Skin of body (tissue), 2 donors: ENCODE data around the gene RGS6. TPM values are rescaled to one million over a fixed set of nuclear protein-coding genes. Genes with fewer than 3 reads are reported as not detected.

Source experiments
- DNase-seq: peaks from one replicate; lab custom pipeline; 2025; lab: John Stamatoyannopoulos, UW
- total RNA-seq: library from RNA; depleted of rRNA; stranded (reverse); fragments of >200 nt; gene quantifications from one replicate; pipeline ENCODE4 v1.2.3, GENCODE V29; 2014

Gene RGS6
- total RNA-seq, 1 donor from 2014 or later = 3.9 TPM

DNA sequence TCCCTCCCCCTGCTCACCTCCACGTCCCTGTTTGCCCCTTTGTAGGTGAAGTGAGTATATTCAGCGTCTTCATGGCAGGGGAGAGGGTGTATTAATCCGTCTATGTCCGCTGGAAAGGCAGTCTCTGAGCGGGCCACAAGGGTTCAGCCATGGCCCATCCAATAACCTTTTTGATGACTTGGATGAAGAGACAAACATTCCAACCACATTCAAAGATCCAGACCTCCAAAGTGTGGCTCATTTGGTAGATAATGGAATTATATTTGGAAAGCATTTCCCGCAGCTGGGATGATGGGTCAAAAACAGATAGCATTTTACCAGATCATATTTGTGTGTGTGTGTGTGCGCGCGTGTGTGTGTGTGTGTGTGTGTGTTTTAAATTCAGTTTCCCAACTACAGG, 615.8 kb downstream of the RGS6 start:
- no peak for DNase-seq

DNA sequence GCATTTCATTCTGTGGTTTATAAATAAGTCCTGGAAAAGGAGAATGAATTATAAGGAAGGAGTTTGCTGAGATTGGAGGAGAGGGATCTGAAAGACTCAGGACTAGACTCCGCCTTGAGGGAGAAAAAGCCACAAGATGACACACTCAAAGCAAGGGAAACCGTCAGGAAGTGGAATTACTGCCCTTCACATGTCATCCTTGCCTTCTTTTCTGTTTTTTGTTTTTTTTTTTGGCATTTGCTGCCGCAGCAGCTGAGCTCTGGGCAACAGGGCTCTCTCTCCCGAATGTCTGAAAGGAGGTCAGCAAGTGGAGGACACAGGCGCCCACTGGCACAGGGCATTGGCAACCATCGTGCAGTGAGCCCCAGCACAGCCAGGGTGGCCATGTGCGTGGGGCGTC, 616.8 kb downstream of the RGS6 start:
- DNase-seq = no peak

DNA sequence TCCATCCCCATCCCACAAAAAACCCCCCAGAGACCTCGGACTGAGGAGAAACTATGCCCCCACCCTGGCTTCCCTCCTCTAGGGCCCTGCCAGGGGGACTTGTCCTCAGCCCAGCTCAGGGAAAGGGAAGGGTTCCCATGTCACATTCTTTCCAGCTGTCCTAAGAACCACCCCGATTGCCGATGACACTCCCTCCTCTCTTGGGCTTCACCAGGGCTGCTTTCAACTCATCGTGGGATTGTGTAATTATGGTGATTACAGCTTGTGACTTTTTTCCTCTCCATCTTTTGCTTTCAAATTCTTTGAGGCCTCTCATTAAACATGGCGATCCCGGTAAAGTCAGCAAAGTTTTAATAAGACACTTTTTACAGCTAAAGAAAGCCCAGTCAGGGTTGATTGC, 617.6 kb downstream of the RGS6 start:
- no peak for DNase-seq

DNA sequence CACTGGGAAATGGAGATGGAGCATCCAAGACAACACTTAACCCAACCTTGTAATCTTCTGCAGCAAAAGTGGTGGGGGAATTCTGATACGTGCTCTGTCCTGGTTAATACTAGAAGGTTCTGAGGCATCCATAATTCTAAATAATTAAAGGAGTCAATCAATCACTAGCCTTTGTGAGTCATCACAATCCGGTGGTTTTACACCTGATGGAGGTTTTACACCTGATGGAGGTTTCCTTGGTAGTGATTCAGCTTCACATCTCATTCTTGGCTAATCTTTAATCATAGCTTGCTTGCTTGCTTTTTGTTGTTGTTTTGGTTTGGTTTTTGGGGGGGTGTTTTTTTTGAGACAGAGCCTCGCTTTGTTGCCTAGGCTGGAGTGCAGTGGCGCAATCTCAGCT, 618.3 kb downstream of the RGS6 start:
- no peak for DNase-seq

GRCh38 chr14:72552236-72552635, 620.0 kb downstream of the RGS6 start:
- no peak for DNase-seq

DNA sequence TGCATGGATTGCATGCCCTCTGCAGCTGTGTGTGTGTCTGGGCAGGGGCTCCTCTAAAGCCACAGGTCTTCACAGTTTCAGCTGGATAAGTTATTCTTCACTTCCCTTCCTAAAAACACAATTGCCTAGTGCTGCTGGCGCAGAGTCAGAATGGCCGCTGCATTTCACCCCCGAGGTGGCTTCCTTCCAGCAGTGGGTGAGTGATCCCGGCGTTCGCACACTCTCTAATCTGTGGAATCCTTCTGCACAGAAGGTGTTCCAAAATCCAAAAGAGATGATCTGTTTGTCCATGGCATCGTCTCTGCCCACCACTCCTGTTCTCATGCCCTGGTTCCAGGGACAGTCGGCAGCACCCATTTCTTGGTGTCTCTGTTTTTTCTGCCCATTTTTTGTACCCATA, 620.9 kb downstream of the RGS6 start:
- no peak for DNase-seq

DNA sequence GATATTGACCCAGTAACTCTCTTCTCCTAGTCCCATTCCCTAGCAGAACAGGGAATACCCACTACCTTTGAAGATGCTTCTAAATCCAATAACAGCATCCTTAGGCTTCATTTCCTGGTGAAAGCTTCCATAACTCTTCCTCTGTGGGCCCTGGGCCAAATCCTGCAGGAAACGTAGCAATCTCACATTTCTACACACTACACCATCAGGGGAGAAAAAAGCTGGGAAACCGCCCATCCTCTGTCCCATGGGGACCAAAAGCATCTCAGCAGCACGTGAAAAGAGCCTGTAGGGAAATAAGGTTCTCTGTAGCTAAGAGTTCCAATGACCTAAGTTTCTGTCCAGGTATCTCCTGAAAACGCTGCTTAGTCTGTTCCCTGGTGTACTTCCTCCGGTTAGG, 621.4 kb downstream of the RGS6 start:
- no peak for DNase-seq

- no peak for DNase-seq
Measured at GRCh38 chr14:72554401-72554800, 622.2 kb downstream of the RGS6 start.

DNA sequence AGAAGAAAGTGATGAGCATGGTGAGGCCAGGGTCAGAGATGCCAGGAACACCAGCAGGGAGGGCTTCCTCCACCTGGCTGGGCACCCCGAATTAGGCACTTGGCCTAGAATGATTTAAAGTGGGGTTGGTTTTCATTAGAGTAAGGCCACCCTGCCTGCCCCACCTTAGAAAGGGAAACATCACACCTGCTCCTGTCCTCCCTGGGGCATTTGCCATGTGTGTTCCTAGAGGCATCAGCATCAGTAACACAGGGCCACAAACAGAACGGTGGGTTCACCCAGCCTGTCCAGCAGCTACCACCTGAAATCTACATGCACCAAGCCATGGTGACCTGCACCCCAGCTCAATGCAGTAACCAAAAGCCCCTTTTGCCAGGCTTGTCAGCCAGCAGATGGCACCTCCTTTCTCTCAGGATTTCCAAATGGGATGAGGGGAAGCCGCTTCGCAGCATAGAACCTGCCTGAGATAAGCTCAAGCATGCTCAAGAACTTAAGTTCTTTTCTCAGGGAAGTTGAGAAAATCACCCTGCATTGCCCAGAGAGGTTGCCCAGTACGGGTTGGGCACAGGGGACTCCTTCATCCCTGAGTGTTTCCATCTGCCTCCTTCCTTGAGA, 622.9 kb downstream of the RGS6 start:
- DNase-seq = no peak

DNA sequence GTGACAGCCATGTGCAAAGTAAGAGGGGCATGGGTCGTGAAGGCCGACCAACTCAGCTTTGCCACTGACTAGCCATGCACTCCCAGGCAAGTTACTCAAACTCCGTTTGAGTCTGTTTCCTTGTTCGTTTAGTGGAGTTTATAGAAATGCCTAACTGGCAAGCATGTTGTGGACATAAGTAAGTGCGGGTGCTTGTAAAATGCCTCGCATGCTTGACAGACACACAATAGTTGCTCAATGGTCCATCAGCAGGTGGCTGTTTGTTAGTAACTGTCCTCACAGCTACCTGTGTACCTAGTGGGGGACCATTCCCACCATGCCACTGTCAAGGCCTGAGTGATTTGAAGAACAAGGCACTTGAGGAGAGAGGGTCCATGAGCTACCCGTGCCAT, 623.4 kb downstream of the RGS6 start:
- DNase-seq = no peak

- no peak for DNase-seq
Measured at GRCh38 chr14:72557671-72558070, 625.4 kb downstream of the RGS6 start.

- no peak for DNase-seq
Measured at GRCh38 chr14:72558721-72559120, 626.5 kb downstream of the RGS6 start.

- no peak for DNase-seq
Measured at GRCh38 chr14:72559202-72559601, 627.0 kb downstream of the RGS6 start.

GRCh38 chr14:72559669-72560255, 627.5 kb downstream of the RGS6 start:
- no peak for DNase-seq

DNA sequence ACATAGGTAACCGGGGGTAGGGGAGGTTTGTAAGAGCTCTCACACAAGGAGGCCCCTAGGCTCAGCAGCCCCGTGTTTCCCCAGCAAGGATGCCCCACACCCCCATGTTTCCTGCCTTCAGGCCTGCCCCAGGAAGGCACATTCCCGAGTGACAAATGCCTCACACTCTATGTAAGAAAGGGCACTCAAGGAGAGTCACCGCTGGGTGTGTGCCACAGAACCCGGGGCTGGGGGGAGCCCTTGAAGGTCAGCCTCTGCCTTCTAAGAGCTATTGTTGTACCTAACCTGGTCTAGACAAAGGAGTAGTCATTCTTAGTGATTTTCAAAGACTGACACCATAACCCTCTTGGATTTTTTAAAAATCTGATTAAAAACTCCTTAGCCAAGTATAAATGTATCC, 628.1 kb downstream of the RGS6 start:
- DNase-seq = no peak

DNA sequence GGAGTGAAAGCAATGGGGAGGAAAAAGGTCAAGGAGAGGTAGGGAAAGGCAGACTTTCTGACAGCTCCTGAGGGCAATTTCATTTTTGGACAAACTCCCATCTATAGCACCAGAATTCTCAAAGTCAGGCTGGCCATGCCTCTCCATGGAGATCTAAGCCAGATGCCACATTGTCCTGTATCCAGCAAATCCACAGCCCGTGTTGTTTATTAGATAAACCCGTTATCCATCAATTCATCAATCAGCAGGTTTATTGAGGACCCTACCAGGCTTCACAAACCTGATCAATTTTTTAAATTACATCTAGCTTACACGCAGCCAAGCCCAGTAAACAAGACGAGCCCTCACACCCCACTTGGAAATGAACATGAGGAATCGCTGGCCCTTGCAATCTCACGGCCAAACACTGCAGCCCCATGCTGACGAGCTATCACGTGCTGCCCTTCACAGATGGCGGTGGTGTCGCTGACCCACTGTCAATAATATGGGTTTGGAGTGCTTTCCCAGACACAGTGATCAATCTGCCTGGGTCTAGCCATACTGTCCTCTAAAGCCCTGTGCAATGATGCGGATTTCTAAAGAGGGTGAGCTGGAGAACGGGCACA, 628.8 kb downstream of the RGS6 start:
- no peak for DNase-seq

GRCh38 chr14:72562300-72562699, 630.1 kb downstream of the RGS6 start:
- no peak for DNase-seq

DNA sequence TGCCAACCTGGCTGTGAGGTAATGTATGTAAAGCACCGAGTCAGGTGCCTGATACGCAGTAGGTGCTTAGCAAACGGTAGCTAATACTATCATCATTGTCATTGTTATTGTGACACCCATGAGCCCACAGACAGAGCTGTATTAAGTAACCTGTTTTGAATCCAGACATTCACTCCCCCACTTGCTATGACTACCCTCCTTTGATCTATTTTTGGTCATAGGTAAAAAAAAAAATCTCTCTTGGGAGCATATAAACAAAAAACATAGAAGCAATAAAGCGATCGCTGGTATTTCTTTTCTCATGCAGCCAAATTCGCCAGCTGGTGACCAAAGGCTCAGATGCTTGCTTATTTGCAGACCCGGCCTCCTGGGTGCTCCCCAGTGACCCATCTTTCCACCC, 631.4 kb downstream of the RGS6 start:
- no peak for DNase-seq

GRCh38 chr14:72565149-72565559, 632.9 kb downstream of the RGS6 start:
- no peak for DNase-seq

- no peak for DNase-seq
Measured at GRCh38 chr14:72565917-72566316, 633.7 kb downstream of the RGS6 start.

- DNase-seq = no peak
Measured at GRCh38 chr14:72567226-72567625, 635.0 kb downstream of the RGS6 start.

GRCh38 chr14:72568296-72568992, 636.2 kb downstream of the RGS6 start:
- no peak for DNase-seq
